Esophagus muscularis mucosa (tissue), 4 donors: ENCODE data around the gene RAPGEF1. TPM values are rescaled to one million over a fixed set of nuclear protein-coding genes. Genes with fewer than 3 reads are reported as not detected.

Experiments used
- DNase-seq: peaks from one replicate; pipeline ENCODE4 v3.0.0-alpha.2; 2017; ENCODE audit errors: extremely low spot score
- H3K27ac ChIP-seq, 4 donors: fragments of 200-600 bp; sonication (generic); replicated peaks in 1 of 4; 1 replicate in 3 of 4; 2 replicates in 1 of 4; pipeline ENCODE4 v1.5.1; 2016 to 2019; ENCODE audit warnings: mild to moderate bottlenecking in 1 of 4
- H3K27me3 ChIP-seq, 4 donors: fragments of 200-600 bp; sonication (generic); one replicate each; pipeline versions ENCODE4 v1.5.1 to v1.6.0; 2016 to 2019
- H3K36me3 ChIP-seq, 4 donors: fragments of 200-600 bp; sonication (generic); one replicate each; pipeline ENCODE4 v1.5.1; 2016 to 2019
- H3K4me1 ChIP-seq, 4 donors: fragments of 200-600 bp; sonication (generic); one replicate each; pipeline ENCODE4 v1.5.1; 2016 to 2019
- H3K4me3 ChIP-seq, 4 donors: fragments of 200-600 bp; sonication (generic); 1 replicate in 2 of 4; 2 replicates in 2 of 4; pipeline ENCODE4 v1.5.1; 2016 to 2019; ENCODE audit warnings: mild to moderate bottlenecking in 4 of 4, moderate library complexity in 1 of 4
- H3K9me3 ChIP-seq, 4 donors: fragments of 200-600 bp; sonication (generic); 1 replicate in 3 of 4; 2 replicates in 1 of 4; pipeline ENCODE4 v1.5.1; 2016 to 2019
- CTCF ChIP-seq, 3 experiments: fragments of 200-600 bp in 2 of 3; fragments of 450-650 bp in 1 of 3; sonication (generic) in 2 of 3; IDR thresholded peaks; one replicate each; pipeline ENCODE4 v1.5.1; 2017 to 2019; ENCODE audit warnings: antibody characterized with exemption in 3 of 3, mild to moderate bottlenecking in 2 of 3, moderate library complexity in 1 of 3
- EP300 ChIP-seq: sonication (generic); formaldehyde crosslinking; IDR thresholded peaks from one replicate; pipeline ENCODE4 v1.6.1; 2017; ENCODE audit warnings: antibody characterized with exemption
- POLR2A ChIP-seq: fragments of 450-650 bp; IDR thresholded peaks from one replicate; pipeline ENCODE4 v1.6.1; 2017; ENCODE audit warnings: antibody characterized with exemption, moderate library complexity, mild to moderate bottlenecking, low read depth
- POLR2AphosphoS5 ChIP-seq, 2 donors: sonication (generic); formaldehyde crosslinking; IDR thresholded peaks; one replicate each; pipeline ENCODE4 v1.6.1; 2017; ENCODE audit warnings: antibody characterized with exemption in 2 of 2
- WGBS: methylation state at CpG from one replicate; pipeline ENCODE4 v1.1.5; 2018; 5-methylcytosine and 5-hydroxymethylcytosine counted together
- intact Hi-C: fragments of 100-400 bp; cut with DNase I; formaldehyde crosslinking; loops from one replicate; pipeline ENCODE4 v1.15.1; 2023
- total RNA-seq, 4 donors: library from RNA; depleted of rRNA; stranded (reverse); fragments of >200 nt; gene quantifications; one replicate each; pipeline versions ENCODE4 v1.1.0 to v1.2.1, GENCODE V29; 2016

Gene RAPGEF1
- total RNA-seq, 4 donors from 2014 or later: 66.6 to 138 (median 101) TPM

- H3K4me3 ChIP-seq: no peak overlapping the region
- no peaks in the 10 kb centered on the region for H3K27me3 ChIP-seq
- H3K36me3 ChIP-seq: no peaks in the 10 kb centered on the region
- WGBS: 57% methylated on average over 5 of the region's 5 CpGs
- peaks cover 55 to 82% (median 77%) of the 10 kb centered on the region in 4 donors for H3K4me1 ChIP-seq
- no peak for TF ChIP-seq CTCF (IDR thresholded peaks at IDR 0.05)
- no peak for TF ChIP-seq EP300
- no peak for DNase-seq
- intact Hi-C loops: no loop called here
- H3K27ac ChIP-seq: peak overlapping the region in 3 of 4 donors; percentile 37 to 56 (median 40)
- no peaks in the 10 kb centered on the region for H3K9me3 ChIP-seq
These were observed 41.8 kb downstream of the RAPGEF1 start for GRCh38 chr9:131697908-131698617.

DNA sequence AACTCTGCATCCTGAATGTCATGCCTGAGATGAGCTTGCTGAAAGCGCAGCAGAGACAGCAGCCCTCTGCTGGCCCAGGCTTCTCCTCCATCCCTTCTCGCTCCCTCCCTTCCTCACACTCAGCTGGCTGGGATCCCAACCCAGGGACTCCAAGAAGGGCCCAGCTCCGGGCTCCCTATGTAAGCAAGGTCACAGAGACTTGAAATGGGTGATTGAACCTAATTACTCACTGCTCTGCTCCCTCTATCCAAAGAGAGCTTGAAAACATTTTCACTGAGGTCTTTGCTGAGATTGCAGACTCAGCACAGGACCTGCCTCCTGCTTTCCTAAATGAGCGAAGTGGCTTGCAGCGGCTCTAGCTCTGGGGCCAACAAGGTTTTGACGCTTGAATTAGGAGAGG is 42.8 kb downstream of the RAPGEF1 start:
- intact Hi-C loops: no loop called here
- H3K4me1 ChIP-seq: peaks cover 63 to 82% (median 79%) of the 10 kb centered on the region in 4 donors
- 39% methylated on average over 3 of the region's 6 CpGs for WGBS

GRCh38 chr9:131695836-131696460 is 43.9 kb downstream of the RAPGEF1 start:
- H3K27ac ChIP-seq: no peak overlapping the region
- DNase-seq: no peak
- TF ChIP-seq CTCF (IDR thresholded peaks at IDR 0.05) (no peak), POLR2A (no peak), EP300 (no peak), POLR2AphosphoS5 (IDR thresholded peaks at IDR 0.05) (no peak)
- intact Hi-C loops: no loop called here
- peaks cover 65 to 77% (median 72%) of the 10 kb centered on the region in 4 donors for H3K4me1 ChIP-seq
- no peaks in the 10 kb centered on the region for H3K9me3 ChIP-seq
- no peak overlapping the region for H3K4me3 ChIP-seq
- WGBS: 95% methylated on average over 5 of the region's 6 CpGs
- H3K36me3 ChIP-seq: no peaks in the 10 kb centered on the region
- H3K27me3 ChIP-seq: no peaks in the 10 kb centered on the region

More for the DNA sequence above, 42.8 kb downstream of the RAPGEF1 start:
- Histone ChIP-seq H3K9me3 (no peaks in the 10 kb centered on the region), H3K4me3 (no peak overlapping the region), H3K27me3 (no peaks in the 10 kb centered on the region), H3K36me3 (no peaks in the 10 kb centered on the region), H3K27ac (peak overlapping the region in 3 of 4 donors; percentile 1 to 56 (median 16))
- peak; percentile 14 to 20 for TF ChIP-seq POLR2AphosphoS5 (IDR thresholded peaks at IDR 0.05)
- no peak for TF ChIP-seq POLR2A
- TF ChIP-seq EP300: no peak
- TF ChIP-seq CTCF (IDR thresholded peaks at IDR 0.05): peak; percentile 23 to 39 (median 30)
- no peak for DNase-seq

- WGBS: 91% methylated on average over 5 of the region's 5 CpGs
- H3K4me1 ChIP-seq: peaks cover 66 to 75% (median 71%) of the 10 kb centered on the region in 4 donors
- no peak overlapping the region for H3K27ac ChIP-seq
- H3K9me3 ChIP-seq: no peaks in the 10 kb centered on the region
- H3K27me3 ChIP-seq: no peaks in the 10 kb centered on the region
- H3K4me3 ChIP-seq: no peak overlapping the region
- no peaks in the 10 kb centered on the region for H3K36me3 ChIP-seq
- no peak for DNase-seq
- intact Hi-C loops: no loop called here
- no peak for TF ChIP-seq POLR2A
- TF ChIP-seq CTCF (IDR thresholded peaks at IDR 0.05): no peak
- no peak for TF ChIP-seq POLR2AphosphoS5 (IDR thresholded peaks at IDR 0.05)
- no peak for TF ChIP-seq EP300
These were observed 44.5 kb downstream of the RAPGEF1 start for GRCh38 chr9:131695366-131695765.
